GM21423 (cell line): ENCODE data around the gene KIF5A.
"Not testable (repeated sequence)": the region's sequence is repeated elsewhere in the genome, so short reads cannot be mapped to it uniquely, and the experiment has no call there.

Experiments
- ATAC-seq: cut with Tn5 transposase; IDR thresholded peaks from one replicate; pipeline ENCODE4 v1.9.1; 2021; ENCODE audit warnings: mild to moderate bottlenecking, moderate library complexity; ENCODE audit not compliant: unreplicated experiment

The KIF5A gene

GRCh38 chr12:57553343-57554202, 3.7 kb downstream of the KIF5A start:
- no peak for ATAC-seq

DNA sequence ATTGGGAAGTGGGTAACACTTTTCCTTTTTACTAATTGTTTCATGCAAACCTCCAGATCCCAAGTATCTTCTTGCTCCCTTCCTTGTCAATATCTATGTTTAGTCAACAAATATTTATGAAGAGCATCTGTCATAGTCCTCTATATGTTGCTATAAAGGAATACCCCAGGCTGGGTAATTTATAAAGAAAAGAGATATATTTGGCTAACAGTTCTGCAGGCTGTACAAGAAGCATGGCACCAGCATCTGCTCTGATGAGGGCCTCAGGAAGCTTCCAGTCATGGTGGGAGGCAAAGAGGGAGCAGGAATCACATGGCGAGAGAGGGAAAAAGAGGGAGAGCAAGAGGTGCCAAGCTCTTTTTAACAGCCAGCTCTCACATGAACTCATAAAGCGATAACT, 4.6 kb downstream of the KIF5A start:
- no peak for ATAC-seq

DNA sequence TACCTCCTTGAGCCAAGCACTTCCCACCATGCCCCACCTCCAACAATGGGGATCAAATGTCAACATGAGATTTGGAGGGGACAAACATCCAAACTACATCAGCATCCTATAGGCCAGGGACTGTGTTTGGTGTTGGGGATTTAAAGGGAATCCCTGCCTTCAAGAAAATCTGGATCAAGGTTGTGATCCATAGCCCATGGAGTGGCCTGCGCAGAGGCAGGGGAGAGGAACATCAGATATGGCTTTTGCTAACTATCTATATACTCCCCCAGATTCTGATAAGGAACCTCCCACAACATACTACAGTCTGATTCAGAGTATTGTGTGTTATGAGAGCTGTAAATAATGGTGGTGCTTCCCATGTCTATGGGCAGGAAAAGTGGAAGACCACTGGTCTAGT, 5.1 kb downstream of the KIF5A start:
- no peak for ATAC-seq

DNA sequence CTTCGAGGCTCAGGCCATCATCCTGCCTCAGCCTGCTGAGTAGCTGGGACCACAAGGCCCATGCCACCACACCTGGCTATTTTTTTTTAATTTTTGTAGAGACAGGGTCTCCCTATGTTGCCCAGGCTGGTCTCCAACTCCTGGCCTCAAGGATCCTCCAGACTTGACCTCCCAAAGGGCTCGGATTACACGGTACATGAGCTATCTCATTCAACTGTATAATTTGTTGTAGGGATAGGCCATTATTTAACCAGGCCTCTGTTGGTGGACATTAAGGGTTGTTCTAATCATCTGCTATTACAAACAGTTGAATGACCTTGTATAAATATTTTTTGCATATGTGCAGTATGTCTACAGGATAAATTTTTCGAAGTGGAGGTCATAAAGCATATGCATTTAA, 9.0 kb downstream of the KIF5A start:
- ATAC-seq: no peak

- ATAC-seq: no peak
These were observed 10.7 kb downstream of the KIF5A start for GRCh38 chr12:57560516-57560915.

DNA sequence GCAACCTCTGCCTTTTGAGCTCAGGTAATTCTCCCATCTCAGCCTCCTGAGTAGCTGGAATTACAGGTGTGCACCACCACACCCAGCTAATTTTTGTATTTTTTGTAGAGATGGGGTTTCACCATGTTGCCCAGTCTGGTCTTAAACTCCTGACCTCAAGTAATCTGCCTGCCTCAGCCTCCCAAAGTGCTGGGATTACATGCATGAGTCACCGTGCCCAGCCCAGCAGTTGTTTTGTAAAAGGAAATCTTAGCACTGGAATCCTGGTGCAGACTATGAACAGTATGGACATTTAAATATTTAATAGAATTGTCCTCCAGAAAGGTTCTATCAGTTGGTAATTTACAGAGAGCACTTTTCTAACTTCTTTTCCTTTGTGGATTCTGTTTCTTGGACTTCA, 11.3 kb downstream of the KIF5A start:
- ATAC-seq: not testable (repeated sequence)

- ATAC-seq: no peak
These were observed 13.5 kb downstream of the KIF5A start for GRCh38 chr12:57563358-57563757.

- ATAC-seq: no peak
These were observed 14.4 kb downstream of the KIF5A start for GRCh38 chr12:57564178-57564740.

- no peak for ATAC-seq
These were observed 19.0 kb downstream of the KIF5A start for GRCh38 chr12:57568838-57569237.

DNA sequence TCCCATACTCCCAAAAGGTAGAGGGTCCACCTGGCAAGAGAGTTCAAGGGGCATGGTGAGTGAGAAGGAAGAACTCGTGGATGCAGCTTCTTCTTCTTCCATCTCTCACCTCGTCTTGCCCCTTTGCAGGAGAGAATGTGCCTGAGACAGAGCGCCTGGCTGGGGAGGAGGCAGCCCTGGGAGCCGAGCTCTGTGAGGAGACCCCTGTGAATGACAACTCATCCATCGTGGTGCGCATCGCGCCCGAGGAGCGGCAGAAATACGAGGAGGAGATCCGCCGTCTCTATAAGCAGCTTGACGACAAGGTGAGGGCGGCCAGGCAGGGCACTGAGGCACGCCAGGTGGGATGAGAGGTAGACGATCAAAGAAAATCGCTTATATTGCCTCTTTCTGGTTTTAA, 20.0 kb downstream of the KIF5A start:
- ATAC-seq: no peak

- not testable (repeated sequence) for ATAC-seq
These were observed 20.6 kb downstream of the KIF5A start for GRCh38 chr12:57570438-57570837.

DNA sequence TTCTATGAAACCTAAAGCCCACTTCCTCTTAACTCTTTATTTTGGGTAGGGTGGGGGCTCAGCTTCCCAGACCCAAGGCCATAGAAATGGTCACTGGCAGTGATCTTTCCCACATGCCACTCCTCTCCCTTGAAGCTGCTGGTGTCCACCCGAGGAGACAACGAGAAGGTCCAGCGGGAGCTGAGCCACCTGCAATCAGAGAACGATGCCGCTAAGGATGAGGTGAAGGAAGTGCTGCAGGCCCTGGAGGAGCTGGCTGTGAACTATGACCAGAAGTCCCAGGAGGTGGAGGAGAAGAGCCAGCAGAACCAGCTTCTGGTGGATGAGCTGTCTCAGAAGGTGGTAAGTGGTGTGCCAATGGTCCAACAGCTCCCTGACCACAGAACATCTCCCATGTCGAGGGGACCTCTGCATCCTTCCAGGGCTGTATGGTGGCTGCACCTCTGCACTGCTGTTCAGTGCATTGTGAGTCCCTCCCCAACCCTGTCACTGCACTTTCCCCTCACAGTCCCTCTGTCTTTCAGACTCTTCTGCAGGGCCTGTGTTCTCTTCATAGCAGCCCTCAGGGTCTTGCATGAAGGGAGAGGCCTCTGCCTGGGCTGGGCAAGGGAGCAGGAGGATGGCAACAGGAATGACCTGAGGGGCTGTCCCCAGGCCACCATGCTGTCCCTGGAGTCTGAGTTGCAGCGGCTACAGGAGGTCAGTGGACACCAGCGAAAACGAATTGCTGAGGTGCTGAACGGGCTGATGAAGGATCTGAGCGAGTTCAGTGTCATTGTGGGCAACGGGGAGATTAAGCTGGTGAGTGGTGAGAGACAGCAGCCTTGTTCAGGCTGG, 22.3 kb downstream of the KIF5A start:
- ATAC-seq: no peak

DNA sequence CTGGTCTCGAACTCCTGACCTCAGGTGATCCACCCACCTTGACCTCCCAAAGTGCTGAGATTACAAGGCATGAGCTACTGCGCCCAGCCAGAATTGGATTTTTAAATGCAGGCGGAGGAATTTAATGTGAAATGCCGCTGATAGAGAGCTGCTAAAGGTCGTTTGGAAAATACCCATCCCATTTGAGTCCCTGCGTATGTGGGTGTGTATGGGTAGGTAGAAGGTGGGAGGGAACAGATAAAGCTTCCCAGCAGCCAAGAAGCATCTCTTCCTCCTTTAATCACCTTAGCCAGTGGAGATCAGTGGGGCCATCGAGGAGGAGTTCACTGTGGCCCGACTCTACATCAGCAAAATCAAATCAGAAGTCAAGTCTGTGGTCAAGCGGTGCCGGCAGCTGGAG, 25.0 kb downstream of the KIF5A start:
- ATAC-seq: no peak

GRCh38 chr12:57575771-57576612, 26.1 kb downstream of the KIF5A start:
- no peak for ATAC-seq

GRCh38 chr12:57576613-57577160, 26.8 kb downstream of the KIF5A start:
- no peak for ATAC-seq

GRCh38 chr12:57577981-57578758, 28.3 kb downstream of the KIF5A start:
- ATAC-seq: no peak

- no peak for ATAC-seq
These were observed 29.2 kb downstream of the KIF5A start for GRCh38 chr12:57579011-57579410.

GRCh38 chr12:57579677-57580465, 30.0 kb downstream of the KIF5A start:
- ATAC-seq: no peak

DNA sequence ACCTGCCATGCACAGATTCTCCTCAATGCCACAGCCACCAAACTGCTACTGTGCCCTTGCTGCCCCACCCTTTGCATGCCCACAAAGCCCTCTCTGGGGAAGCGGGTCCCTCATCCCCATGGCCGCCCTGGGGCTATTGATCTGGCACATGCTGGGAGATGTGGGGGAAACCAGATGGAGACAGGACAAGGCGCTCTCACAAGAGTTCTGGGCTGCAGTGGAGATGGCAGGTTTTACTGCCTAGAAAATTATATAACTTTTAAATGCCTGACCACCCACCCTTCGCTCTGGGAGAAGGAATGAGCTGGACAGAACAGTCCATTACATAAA, 30.6 kb downstream of the KIF5A start:
- no peak for ATAC-seq
